Skeletal muscle cell (primary cell): ENCODE data around the gene GPRASP3.
"Not testable (repeated sequence)": the region's sequence is repeated elsewhere in the genome, so short reads cannot be mapped to it uniquely, and the experiment has no call there.

Experiments
- DNase-seq: peaks from one replicate; pipeline ENCODE4 v3.0.0-alpha.2; 2010; ENCODE audit warnings: low read depth
- H3K4me3 ChIP-seq: 2 replicates; pipeline ENCODE4 v1.5.1; 2011; ENCODE audit warnings: low read depth, mild to moderate bottlenecking, control low read depth, low read length, moderate library complexity

GPRASP3 gene

GRCh38 chrX:102720237-102721168 lies at the start of gene GPRASP3:
Gene GPRASP3 (plus strand): TSS chrX:102720743. CDS start chrX:102748996, 28,253 bp downstream.
- peak; percentile 52 for DNase-seq
- peak within 1 kb of the TSS; percentile 57 for H3K4me3 ChIP-seq

GRCh38 chrX:102672856-102673255 lies 47.7 kb upstream of the GPRASP3 start:
- DNase-seq: no peak

GRCh38 chrX:102677479-102677878 lies 43.1 kb upstream of the GPRASP3 start:
- not testable (repeated sequence) for H3K4me3 ChIP-seq

More at GRCh38 chrX:102672856-102673255, 47.7 kb upstream of the GPRASP3 start:
- no peak overlapping the region for H3K4me3 ChIP-seq

GRCh38 chrX:102684772-102685520 lies 35.6 kb upstream of the GPRASP3 start:
- no peak overlapping the region for H3K4me3 ChIP-seq
- no peak for DNase-seq

More at GRCh38 chrX:102677479-102677878, 43.1 kb upstream of the GPRASP3 start:
- DNase-seq: not testable (repeated sequence)

- DNase-seq: no peak
- no peak overlapping the region for H3K4me3 ChIP-seq
Observed at GRCh38 chrX:102694749-102695148, 25.8 kb upstream of the GPRASP3 start.

- no peak for DNase-seq
- no peak overlapping the region for H3K4me3 ChIP-seq
Observed at GRCh38 chrX:102696306-102696705, 24.2 kb upstream of the GPRASP3 start.

GRCh38 chrX:102697494-102697893 lies 23.0 kb upstream of the GPRASP3 start:
- no peak for DNase-seq
- H3K4me3 ChIP-seq: no peak overlapping the region

GRCh38 chrX:102708900-102709299 lies 11.6 kb upstream of the GPRASP3 start:
- no peak overlapping the region for H3K4me3 ChIP-seq
- no peak for DNase-seq

GRCh38 chrX:102711872-102712215 lies 8.7 kb upstream of the GPRASP3 start:
- no peak for DNase-seq
- peak overlapping the region; percentile 70 for H3K4me3 ChIP-seq

- DNase-seq: no peak
- peak within 1 kb of the TSS; percentile 70 for H3K4me3 ChIP-seq
Observed at GRCh38 chrX:102712216-102712966, 8.2 kb upstream of the GPRASP3 start, which contains the start of gene GPRASP2. Gene GPRASP2 (plus strand): TSS chrX:102712448. CDS start chrX:102714870, 2,422 bp downstream.

- DNase-seq: no peak
- H3K4me3 ChIP-seq: peak overlapping the region; percentile 70
Observed at GRCh38 chrX:102712981-102713625, 7.4 kb upstream of the GPRASP3 start.

- no peak for DNase-seq
- no peak overlapping the region for H3K4me3 ChIP-seq
Observed at GRCh38 chrX:102714994-102715393, 5.5 kb upstream of the GPRASP3 start.

GRCh38 chrX:102715967-102716366 lies 4.6 kb upstream of the GPRASP3 start:
- no peak for DNase-seq
- H3K4me3 ChIP-seq: no peak overlapping the region

- peak overlapping the region; percentile 57 for H3K4me3 ChIP-seq
Observed at GRCh38 chrX:102721169-102721506, 595 bp downstream of the GPRASP3 start.

GRCh38 chrX:102723456-102723855 lies 2.9 kb downstream of the GPRASP3 start:
- DNase-seq: no peak
- no peak overlapping the region for H3K4me3 ChIP-seq

More at GRCh38 chrX:102721169-102721506, 595 bp downstream of the GPRASP3 start:
- not testable (repeated sequence) for DNase-seq

GRCh38 chrX:102727761-102728160 lies 7.2 kb downstream of the GPRASP3 start:
- no peak overlapping the region for H3K4me3 ChIP-seq
- no peak for DNase-seq

GRCh38 chrX:102728646-102729045 lies 8.1 kb downstream of the GPRASP3 start:
- no peak for DNase-seq

GRCh38 chrX:102739657-102740056 lies 19.1 kb downstream of the GPRASP3 start:
- no peak for DNase-seq
- H3K4me3 ChIP-seq: no peak overlapping the region

More at GRCh38 chrX:102728646-102729045, 8.1 kb downstream of the GPRASP3 start:
- H3K4me3 ChIP-seq: no peak overlapping the region

GRCh38 chrX:102744307-102744706 lies 23.8 kb downstream of the GPRASP3 start:
- no peak overlapping the region for H3K4me3 ChIP-seq
- DNase-seq: no peak
